Germinal center (tissue), 1 donor: ENCODE data around the gene CDCP2.
"Not testable (repeated sequence)": the region's sequence is repeated elsewhere in the genome, so short reads cannot be mapped to it uniquely, and the experiment has no call there.

Source experiments
- DNase-seq: peaks from one replicate; pipeline ENCODE4 v3.0.0; 2012; ENCODE audit warnings: mixed read lengths, low spot score

The CDCP2 gene

DNA sequence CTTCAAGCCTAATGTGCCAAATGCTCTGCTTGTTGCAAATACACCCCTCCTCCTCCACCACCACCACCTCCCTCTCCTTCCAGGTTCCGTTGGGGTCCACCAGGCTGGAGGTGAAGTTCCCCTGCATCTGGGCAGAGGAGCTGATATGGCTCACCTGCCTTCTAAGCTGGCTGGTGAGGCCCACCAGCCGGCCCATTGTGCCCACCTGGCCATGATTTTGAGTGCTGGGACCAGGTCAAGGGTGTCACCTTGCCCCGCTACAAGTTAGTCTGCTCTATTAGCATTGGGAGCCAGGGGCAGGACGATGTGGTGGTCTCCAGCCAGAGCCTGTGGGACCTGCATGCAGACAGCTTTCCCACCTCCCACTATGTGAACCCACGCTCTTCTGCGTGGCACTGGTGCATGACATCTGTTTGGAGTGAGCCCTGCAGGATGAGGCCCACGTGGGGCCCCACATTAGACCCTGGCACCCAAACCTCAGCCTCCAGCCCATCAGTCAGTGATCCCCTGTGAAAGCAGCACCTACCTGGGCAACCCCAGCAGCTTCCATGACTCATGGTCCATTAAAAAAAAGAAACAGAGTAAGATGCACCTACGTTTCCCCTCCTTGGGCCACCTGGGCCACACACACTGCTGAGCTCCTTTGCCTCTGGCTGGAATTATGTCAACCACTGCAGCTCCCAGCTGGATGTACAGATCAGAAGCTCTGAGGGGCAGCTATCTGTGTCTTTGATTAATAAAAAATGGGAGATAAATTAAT lies 15.6 kb upstream of the CDCP2 start:
- DNase-seq, result no peak

DNA sequence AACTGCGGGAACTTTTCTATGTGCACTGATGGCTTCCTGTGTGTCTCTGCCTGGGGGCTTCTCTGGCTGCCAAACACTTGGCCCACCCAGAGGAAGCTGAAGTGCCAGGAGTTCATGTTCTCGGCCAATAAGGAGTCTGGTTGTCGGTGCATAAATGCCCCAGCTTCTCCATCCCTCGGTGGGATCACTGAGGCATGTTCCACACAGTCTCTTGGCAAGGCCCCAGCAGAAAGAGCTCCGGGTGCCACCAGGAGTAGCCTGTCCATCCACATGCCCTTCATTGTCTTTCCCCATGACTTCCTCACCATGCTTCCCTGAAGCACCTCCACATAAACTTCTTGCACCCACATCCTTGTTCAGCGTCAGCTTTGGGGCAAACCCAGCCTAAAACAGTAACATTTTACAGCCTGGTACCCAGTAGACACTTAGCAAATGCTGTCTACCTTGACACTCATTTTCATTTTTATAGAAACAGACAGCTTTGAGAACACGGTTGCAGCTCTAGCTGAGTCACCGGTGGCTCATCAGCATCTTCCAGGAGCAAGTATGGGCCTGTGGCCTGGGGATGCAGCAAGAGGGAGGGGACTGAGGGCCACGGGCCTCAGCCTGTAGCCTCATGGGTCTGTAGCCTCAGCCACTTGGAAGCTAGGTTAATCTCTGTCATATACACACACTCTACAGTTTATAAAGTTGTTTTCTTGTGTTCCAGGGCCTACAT lies 14.8 kb upstream of the CDCP2 start:
- DNase-seq, result no peak

DNA sequence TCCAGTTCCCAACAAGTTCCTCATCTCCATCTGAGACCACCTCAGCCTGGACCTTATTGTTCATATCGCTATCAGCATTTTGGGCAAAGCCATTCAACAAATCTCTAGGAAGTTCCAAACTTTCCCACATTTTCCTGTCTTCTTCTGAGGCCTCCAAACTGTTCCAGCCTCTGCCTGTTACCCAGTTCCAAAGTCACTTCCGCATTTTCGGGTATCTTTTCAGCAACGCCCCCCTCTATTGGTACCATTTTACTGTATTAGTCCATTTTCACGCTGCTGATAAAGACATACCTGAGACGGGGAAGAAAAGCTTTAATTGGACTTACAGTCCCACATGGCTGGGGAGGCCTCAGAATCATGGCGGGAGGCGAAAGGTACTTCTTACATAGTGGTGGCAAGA lies 13.6 kb upstream of the CDCP2 start:
- DNase-seq, result not testable (repeated sequence)

DNA sequence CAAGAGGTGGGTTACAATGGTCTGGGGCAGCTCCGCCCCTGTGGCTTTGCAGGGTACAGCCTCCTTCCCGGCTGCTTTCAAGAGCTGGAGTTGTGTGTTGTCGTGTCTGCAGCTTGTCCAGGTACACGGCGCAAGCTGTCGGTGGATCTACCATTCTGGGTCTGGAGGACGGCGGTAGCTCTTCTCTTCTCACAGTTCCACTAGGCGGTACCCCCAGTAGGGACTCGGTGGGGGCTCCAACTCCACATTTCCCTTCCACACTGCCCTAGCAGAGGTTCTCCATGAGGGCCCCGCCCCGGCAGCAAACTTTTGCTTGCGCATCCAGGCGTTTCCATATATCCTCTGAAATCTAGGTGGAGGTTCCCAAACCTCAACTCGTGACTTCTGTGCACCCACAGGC lies 12.3 kb upstream of the CDCP2 start:
- no peak for DNase-seq

DNA sequence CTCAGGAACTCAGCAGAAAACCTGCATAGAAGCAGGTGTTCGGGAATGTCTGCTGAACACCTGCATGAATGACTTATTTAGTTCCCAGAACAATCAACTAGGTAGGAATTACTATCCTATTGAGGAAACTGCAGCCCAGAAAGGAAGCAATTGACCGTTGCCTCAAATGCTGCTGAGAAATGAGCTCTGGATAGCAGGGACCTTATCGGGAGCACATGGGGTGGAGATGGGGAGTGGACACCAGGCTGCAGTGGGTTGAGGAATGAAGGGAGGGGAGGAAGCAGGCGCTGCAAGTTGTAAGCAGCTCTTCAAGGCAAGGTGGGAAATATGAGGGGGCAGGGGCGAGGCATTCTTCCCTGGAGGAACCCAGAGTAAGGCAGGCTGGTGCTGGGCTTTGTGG lies 10.8 kb upstream of the CDCP2 start:
- DNase-seq, result no peak

DNA sequence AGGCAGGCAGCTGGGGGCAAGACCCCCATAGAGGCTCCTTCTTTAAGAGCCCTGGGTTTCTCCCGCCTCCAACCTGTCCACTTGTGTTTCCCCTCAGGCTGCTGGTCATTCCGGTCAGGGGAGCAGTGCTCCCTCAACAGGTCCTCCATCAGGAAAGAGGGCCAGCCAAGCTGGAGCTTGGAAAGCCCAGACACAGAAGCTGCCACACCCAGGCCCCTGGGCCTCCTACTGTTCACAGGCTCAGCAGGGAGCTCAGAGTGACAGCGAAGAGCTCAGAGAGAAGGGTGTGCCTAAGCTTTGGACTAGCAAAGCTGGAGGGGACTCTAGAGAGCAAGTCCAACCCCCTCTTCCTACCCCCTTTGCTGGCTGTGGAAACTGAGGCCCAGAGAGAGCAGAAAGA lies 10.3 kb upstream of the CDCP2 start:
- no peak for DNase-seq

DNA sequence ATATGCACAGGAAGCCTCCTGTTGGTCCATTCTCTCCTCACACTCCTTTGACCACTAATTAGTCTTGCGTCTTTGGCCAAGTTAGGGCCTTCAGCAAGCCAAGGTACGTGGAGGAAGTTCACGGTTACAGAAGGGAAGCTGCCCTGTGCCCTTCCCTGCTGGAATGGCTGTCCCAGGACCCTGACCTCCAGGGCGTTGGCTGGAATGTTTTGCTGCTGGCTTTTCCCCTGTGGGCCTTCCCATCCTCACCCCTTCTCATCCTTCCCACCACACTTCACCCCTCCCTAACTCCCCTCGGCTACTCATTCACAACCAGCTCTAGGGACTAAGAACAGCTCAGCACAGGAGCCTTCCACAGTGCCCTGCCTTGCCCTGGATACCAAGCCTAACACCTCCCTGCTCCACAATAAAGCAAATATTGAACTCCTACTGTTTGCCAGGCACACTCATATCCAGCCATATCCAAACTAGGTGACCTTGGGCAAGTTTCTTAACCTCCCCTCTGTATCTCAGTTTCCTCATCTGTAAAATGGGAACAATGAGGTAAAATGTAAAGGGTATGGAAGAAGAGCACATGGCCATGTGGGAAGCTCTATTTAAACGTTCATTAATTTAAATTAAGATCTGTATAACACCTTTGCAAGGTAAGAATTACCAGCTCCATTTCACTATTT lies 8.8 kb upstream of the CDCP2 start:
- DNase-seq, result no peak

DNA sequence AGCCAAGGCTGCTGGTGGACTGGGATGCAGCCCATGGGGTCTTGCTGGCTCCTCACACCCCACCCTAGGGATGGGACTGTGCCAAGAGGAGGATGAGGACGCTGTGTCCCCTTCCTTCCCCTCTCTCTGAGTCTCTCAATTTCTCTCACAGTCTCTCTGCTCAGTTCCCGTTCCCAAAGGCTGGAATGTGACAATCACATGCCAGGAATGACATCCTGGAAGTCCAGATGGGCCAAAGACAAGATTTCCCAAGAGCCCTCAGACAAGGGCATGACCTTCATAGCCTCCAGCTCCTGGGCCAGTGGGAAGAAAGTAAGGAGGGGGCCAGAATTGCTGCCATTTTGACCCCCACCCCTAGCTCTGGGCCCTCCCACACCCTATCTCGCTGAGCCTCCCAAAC lies 7.6 kb upstream of the CDCP2 start:
- DNase-seq, result no peak

DNA sequence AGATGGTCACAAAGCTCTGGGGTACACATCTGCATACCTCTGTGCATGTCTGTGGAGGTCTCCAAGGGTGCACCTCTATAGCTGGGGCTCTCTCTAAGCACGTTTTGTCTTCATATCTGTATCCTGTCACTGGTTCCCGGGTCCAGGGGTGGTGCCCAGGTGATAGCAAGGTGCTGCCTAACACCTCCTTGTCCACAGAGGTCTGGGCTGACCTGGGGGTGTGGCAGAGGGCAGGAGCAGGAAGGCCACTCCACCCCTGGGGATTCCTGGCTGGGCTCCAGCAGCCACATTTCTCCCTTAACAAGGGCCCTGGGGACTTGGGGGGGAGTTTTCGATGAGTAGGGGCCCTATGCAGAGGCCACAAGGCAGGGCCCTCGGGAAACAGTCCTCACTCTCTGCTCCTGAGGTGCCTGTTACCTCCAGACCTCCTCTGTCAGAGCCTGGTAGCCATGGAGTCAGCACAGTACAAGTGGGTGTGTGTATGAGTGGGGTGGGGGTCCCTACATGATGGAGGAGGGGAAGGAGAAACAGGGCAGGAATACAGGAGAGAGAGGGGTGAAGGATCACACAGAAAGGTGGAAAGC lies 7.0 kb upstream of the CDCP2 start:
- no peak for DNase-seq

DNA sequence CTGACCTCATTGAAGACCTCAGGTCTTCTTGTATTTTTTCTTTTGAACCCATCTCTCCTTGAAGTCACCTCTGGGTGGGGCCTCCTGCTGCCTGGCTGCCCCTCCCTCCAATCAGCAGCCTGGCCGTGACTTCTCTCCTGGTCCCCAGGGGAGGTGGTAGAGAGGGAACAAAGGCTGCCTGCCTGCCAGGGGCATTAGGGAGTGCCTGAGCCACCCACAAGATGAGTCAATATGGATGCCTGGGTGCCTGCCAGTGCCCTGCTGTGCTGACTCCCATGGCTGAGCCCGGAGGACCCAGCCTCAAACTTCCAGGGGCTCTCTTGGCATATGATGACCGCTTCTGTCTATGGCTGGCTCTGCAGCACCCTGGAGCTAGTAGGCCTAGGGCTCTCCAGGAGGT lies 5.3 kb upstream of the CDCP2 start:
- DNase-seq, result no peak

DNA sequence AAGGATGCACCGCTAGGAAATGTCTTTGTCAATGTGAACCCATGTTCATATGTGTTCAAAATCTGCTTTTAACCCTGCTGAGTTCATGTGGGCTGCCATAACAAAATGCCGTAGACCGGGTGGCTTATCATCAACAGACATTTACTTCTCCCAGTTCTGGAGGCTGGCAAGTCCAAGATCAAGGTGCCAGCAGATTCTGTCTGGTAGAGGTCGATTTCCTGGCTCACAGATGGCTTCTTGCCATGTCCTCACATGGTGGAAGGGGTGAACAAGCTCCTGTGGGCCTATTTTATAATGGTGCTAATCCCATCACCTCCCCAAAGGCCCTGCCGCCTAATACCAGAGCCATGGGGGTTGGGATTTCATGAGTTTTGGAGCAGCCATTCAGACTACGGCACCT lies 4.6 kb upstream of the CDCP2 start:
- DNase-seq, result no peak

DNA sequence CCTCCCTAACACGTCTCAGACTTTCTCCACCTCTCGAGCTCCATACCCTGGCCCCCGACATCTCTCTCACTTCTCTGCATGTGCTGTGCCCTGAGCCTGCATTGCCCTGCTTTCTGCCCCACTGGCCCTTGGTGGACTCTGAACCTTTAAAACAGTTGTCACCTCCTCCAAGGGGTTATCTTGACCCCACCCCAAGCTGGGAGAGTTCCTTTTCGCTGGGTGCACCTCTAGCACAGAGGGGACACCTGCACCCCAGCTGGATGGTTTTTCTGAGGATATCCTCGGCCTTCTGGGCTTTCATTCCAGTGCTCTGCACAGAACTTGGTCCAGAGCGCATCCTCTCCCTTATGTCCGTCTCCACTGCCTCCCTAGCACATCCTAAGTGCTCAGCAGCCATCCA lies 4.2 kb upstream of the CDCP2 start:
- DNase-seq, result no peak

DNA sequence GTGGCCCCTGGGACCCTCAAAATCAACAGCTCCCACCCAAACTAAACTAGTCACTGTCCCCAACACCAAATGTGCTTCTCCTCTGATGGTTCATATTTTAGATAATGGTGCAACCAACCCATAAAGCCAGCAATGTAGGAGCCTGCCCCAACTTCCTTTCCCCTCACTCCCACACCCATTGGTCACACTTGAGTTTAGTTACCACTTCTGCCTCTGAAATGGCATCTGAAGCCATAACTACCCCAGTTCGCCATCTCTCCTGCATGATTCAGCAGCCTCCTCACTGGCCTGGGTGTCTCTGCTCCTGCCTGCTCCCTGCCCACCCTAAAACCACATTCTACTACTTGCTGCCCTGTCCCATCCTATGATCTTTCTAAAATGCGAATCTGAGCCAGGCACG lies 3.4 kb upstream of the CDCP2 start:
- no peak for DNase-seq

DNA sequence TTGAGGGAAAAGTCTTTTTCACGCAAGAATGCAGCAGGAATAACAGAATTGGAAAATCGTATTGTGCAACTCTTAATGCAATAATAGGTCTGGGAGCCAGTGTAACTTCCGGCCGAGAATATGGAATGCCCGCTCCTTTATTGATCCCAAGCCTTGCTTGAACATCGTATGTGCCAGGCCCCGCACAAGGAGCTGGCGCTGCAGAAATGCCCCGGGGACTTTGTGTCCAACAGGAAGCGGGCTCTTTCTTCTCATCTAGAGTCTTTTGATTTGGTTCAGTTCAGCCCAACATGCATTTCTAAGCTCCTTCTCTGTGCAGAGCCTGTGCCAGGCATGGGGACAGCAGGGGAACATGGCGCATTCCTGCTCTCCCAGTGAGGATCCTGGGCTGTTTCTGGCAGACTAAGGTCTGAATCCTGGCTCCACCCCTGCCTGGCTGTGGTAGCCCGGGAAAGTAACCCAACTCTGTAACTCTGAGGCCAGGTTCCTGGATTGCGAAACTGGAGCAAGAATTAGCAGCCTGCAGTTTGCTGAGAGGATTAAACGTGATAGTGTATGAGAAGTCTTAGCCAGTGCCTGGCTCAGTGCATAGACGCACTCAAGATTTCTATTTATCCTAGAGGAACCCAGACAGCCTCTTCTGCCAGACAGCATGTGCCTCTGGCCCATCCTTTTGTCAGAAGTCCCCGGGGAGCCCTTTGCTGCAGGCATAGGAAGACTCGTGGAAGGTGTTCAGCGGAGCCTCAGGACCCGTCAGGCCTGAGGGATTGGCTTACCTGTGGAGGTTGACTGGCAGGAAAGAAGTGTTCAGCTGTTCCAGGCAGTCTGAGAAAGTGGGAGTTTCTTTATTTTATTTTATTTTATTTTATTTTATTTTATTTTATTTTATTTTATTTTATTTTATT lies 987 bp upstream of the CDCP2 start:
- no peak for DNase-seq

DNA sequence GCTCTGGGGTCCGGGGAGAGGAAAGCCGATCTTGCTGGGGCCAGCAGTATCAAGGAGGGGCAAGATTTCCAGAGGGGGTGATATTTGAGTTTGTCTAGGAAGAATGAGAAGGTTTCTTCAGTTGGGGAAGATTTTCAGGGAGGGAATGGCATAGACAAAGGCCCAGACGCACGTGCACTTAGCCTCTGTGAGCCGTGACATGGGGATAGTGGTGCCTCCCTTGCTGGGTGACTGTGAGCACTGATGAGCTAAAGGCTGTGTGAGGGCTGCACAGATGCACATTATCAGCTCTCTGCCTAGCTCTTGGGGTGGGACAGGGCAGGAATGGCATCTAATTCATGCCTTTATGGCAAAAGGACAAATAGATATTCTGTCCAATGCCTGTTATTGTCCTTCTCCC lies 1.8 kb downstream of the CDCP2 start:
- DNase-seq, result no peak

DNA sequence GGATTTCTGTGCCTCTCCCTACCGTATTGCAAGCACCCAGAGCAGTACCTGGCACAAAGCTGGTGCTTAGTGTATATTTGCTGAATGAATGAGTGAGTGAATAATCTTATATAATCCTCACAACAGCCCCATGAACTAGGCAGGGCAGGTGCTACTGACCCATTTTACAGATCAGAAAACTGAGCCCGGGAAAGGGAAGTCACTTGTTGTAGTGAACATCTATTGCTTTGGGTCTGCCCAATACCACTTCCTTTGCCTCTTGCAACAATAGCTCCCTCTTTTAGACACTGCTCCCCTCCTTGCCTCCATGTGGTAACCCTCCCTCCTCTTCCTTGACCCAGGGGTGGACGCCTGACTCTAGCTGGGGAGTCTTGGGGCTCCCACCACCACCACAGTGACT lies 3.1 kb downstream of the CDCP2 start:
- no peak for DNase-seq

DNA sequence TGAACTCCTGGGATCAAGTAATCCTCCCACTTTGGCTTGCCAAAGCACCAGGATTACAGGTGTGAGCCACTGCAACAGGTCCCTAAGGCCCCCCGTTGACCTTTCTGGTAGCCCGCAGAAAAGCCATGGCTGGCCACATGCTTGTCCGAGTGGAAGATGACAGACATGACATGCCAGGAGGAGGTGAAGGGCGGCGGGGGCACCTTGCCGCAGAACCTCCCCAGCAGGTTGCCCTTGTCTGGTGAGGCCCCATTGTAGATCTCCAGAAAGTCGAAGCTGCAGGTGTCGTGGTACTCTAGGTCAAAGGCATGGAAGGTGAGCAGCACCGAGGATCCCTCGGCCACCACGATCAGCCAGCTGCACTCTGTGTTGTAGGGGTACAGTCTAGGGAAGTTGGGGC lies 8.4 kb downstream of the CDCP2 start:
- DNase-seq, result no peak

DNA sequence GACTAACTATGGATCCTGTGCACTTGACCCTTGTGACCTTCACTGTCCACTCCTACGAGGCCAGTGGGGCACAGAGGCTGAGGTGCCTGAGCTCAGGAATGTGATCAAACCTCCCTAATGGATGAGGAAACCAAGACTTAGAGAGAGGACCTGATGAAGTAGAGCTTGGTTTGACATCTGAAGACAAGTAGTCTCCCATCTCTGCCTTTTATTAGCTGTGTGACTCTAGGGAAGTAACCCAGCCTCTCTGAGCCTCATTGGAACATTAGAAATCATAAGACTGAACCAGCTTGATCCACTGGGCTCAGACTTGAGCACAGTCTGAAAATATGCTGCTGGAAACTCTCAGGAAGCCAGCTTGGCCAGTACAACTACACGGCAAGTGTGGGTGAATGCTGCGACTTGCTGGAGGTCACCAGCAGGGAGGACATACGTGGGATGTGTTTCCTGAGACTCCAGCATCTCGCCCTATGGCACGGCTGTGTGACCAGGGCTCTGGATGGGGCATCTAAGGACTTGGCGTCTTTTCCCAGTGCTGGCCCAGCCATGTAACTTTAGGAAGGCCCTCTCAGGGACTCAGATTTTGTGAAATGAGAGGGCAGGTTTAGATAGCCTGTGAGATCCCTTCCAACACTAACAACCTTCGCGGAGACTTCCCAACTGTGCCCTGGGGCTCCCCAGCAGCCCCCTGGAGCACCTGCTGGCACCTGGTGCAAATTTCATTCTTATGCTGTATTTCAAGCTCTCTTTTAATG lies 10.5 kb downstream of the CDCP2 start:
- no peak for DNase-seq

DNA sequence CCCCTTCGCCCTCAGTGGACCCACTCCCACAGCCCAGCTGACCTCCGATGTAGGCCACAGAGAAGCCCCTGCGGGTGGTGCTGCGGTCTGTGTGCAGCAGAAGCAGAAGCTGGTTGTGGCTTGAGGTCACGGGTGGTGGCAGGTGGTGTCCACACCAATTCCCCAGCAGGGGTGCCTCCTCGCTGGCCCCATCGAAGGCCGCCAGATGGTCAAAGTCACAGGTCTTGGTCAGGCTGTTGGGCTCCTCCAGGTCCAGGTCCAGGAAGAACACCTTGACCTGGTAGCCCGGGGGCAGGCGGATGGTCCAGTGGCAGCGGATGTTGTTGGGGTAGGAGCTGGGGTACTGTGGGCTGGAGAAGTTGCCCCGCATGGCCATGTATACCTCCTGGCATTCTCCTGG lies 13.1 kb downstream of the CDCP2 start:
- DNase-seq, result no peak

DNA sequence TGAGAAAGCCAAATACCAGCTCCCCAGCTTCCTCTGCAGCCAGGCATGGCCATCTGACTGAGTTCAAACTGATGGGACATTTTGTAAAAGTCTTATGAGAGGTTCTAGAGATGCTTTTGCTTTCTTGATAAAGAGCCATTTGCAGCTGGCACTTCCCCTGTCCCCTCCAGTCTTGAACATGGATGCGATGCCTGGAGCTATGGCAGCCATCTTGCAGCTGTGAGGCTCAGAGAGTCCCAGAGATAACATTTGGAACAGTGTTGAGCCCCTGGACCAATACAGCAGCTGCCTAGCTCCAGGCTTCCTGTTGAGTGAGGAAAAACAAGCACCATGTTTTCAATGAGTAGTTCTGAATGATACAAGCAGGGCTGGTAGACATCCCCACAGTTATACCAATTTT lies 13.8 kb downstream of the CDCP2 start:
- DNase-seq, result no peak

DNA sequence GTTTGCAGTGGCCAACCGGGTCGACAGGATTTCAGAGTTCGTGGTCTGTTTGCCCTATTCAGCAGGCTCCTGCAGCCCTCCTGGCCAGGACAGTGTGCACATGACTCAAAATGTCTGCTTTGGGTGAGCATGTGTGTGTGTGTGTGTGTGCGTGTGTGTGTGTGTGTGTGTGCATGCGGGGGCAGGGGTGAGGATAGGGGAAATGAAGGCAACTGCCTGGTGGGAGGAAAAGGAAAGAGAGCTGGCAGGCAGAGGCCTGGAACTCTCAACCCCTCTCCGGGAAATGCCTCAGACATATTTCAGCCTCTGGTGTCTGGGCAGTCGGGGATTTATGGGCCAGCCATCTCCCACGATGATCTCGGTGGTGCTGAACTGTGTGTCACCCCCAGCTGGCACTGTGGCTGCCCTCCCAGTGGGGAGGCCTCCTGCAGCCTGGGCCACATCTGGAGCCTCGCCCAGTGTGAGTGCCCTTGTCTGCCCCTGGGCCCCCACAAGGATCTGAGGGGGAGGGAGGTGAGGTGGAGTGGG lies 15.2 kb downstream of the CDCP2 start:
- no peak for DNase-seq
